ENCODE results near the gene CACNB2.

Gene CACNB2

GRCh38 chr10:18140149-18140956 lies at the start of gene CACNB2:
CACNB2 (plus strand) TSS chr10:18140424.
- Mint-ChIP-seq H3K9me3 (no peaks in the 10 kb centered on the region), H3K27ac (no peak within 1 kb of the TSS), H3K36me3 (no peaks in the 10 kb centered on the region), H3K4me1 (no peaks in the 10 kb centered on the region), H3K4me3 (no peak within 1 kb of the TSS)
- DNase-seq (ENCODE audit: low spot score in 2 of 2) (no peak), ATAC-seq (no peak)

- no peak overlapping the region for H3K27ac Mint-ChIP-seq
- H3K36me3 Mint-ChIP-seq: no peaks in the 10 kb centered on the region
- no peak for ATAC-seq
- no peaks in the 10 kb centered on the region for H3K4me1 Mint-ChIP-seq
- H3K9me3 Mint-ChIP-seq: peaks cover 4% of the 10 kb centered on the region
- no peak overlapping the region for H3K4me3 Mint-ChIP-seq
- no peak for DNase-seq (ENCODE audit: low spot score in 2 of 2)
Measured at GRCh38 chr10:18094332-18094731, 45.9 kb upstream of the CACNB2 start.

GRCh38 chr10:18094793-18095192 lies 45.4 kb upstream of the CACNB2 start:
- DNase-seq (ENCODE audit: low spot score in 2 of 2) (no peak), ATAC-seq (no peak)
- Mint-ChIP-seq H3K4me1 (no peaks in the 10 kb centered on the region), H3K4me3 (no peak overlapping the region), H3K36me3 (no peaks in the 10 kb centered on the region), H3K27ac (no peak overlapping the region), H3K9me3 (peaks cover 4% of the 10 kb centered on the region)

- no peak overlapping the region for H3K27ac Mint-ChIP-seq
- H3K4me3 Mint-ChIP-seq: no peak overlapping the region
- DNase-seq (ENCODE audit: low spot score in 2 of 2): no peak
- no peak for ATAC-seq
- no peaks in the 10 kb centered on the region for H3K4me1 Mint-ChIP-seq
- no peaks in the 10 kb centered on the region for H3K9me3 Mint-ChIP-seq
- no peaks in the 10 kb centered on the region for H3K36me3 Mint-ChIP-seq
Measured at GRCh38 chr10:18097524-18097923, 42.7 kb upstream of the CACNB2 start.

- no peaks in the 10 kb centered on the region for H3K9me3 Mint-ChIP-seq
- no peaks in the 10 kb centered on the region for H3K36me3 Mint-ChIP-seq
- H3K27ac Mint-ChIP-seq: no peak overlapping the region
- H3K4me3 Mint-ChIP-seq: no peak overlapping the region
- ATAC-seq (no peak), DNase-seq (ENCODE audit: low spot score in 2 of 2) (no peak)
- H3K4me1 Mint-ChIP-seq: no peaks in the 10 kb centered on the region
Measured at GRCh38 chr10:18098201-18098600, 42.0 kb upstream of the CACNB2 start.

GRCh38 chr10:18099415-18099814 lies 40.8 kb upstream of the CACNB2 start:
- no peaks in the 10 kb centered on the region for H3K36me3 Mint-ChIP-seq
- DNase-seq (ENCODE audit: low spot score in 2 of 2): no peak

GRCh38 chr10:18100669-18101068 lies 39.6 kb upstream of the CACNB2 start:
- DNase-seq (ENCODE audit: low spot score in 2 of 2) (no peak), ATAC-seq (no peak)
- H3K9me3 Mint-ChIP-seq: no peaks in the 10 kb centered on the region
- no peaks in the 10 kb centered on the region for H3K4me1 Mint-ChIP-seq
- H3K4me3 Mint-ChIP-seq: no peak overlapping the region
- no peak overlapping the region for H3K27ac Mint-ChIP-seq
- no peaks in the 10 kb centered on the region for H3K36me3 Mint-ChIP-seq

More at GRCh38 chr10:18099415-18099814, 40.8 kb upstream of the CACNB2 start:
- Mint-ChIP-seq H3K4me1 (no peaks in the 10 kb centered on the region), H3K9me3 (no peaks in the 10 kb centered on the region), H3K4me3 (no peak overlapping the region), H3K27ac (no peak overlapping the region)
- no peak for ATAC-seq

GRCh38 chr10:18102404-18102803 lies 37.8 kb upstream of the CACNB2 start:
- H3K9me3 Mint-ChIP-seq: no peaks in the 10 kb centered on the region
- H3K36me3 Mint-ChIP-seq: no peaks in the 10 kb centered on the region
- DNase-seq (ENCODE audit: low spot score in 2 of 2) (no peak), ATAC-seq (no peak)
- H3K27ac Mint-ChIP-seq: no peak overlapping the region
- H3K4me3 Mint-ChIP-seq: no peak overlapping the region
- no peaks in the 10 kb centered on the region for H3K4me1 Mint-ChIP-seq

- ATAC-seq (no peak), DNase-seq (ENCODE audit: low spot score in 2 of 2) (peak in 1 of 2 donors; percentile 56)
- H3K36me3 Mint-ChIP-seq: no peaks in the 10 kb centered on the region
- H3K9me3 Mint-ChIP-seq: no peaks in the 10 kb centered on the region
- no peaks in the 10 kb centered on the region for H3K4me1 Mint-ChIP-seq
- no peak overlapping the region for H3K27ac Mint-ChIP-seq
- no peak overlapping the region for H3K4me3 Mint-ChIP-seq
Measured at GRCh38 chr10:18104223-18104872, 35.9 kb upstream of the CACNB2 start.

GRCh38 chr10:18109341-18109870 lies 30.8 kb upstream of the CACNB2 start:
- Mint-ChIP-seq H3K4me1 (no peaks in the 10 kb centered on the region), H3K9me3 (no peaks in the 10 kb centered on the region), H3K27ac (no peak overlapping the region), H3K36me3 (no peaks in the 10 kb centered on the region), H3K4me3 (no peak overlapping the region)
- DNase-seq (ENCODE audit: low spot score in 2 of 2) (no peak), ATAC-seq (no peak)

GRCh38 chr10:18113881-18114280 lies 26.3 kb upstream of the CACNB2 start:
- Mint-ChIP-seq H3K27ac (no peak overlapping the region), H3K9me3 (no peaks in the 10 kb centered on the region)
- no peak for DNase-seq (ENCODE audit: low spot score in 2 of 2)

GRCh38 chr10:18117276-18117675 lies 22.9 kb upstream of the CACNB2 start:
- no peak overlapping the region for H3K4me3 Mint-ChIP-seq
- ATAC-seq (no peak), DNase-seq (ENCODE audit: low spot score in 2 of 2) (no peak)
- H3K9me3 Mint-ChIP-seq: no peaks in the 10 kb centered on the region
- H3K36me3 Mint-ChIP-seq: no peaks in the 10 kb centered on the region
- H3K27ac Mint-ChIP-seq: no peak overlapping the region
- H3K4me1 Mint-ChIP-seq: no peaks in the 10 kb centered on the region

More at GRCh38 chr10:18113881-18114280, 26.3 kb upstream of the CACNB2 start:
- Mint-ChIP-seq H3K4me1 (no peaks in the 10 kb centered on the region), H3K36me3 (no peaks in the 10 kb centered on the region), H3K4me3 (no peak overlapping the region)
- no peak for ATAC-seq

- no peak overlapping the region for H3K27ac Mint-ChIP-seq
Measured at GRCh38 chr10:18122753-18123152, 17.5 kb upstream of the CACNB2 start.

GRCh38 chr10:18133046-18133445 lies 7.2 kb upstream of the CACNB2 start:
- Mint-ChIP-seq H3K27ac (no peak overlapping the region), H3K9me3 (no peaks in the 10 kb centered on the region), H3K36me3 (no peaks in the 10 kb centered on the region), H3K4me3 (no peak overlapping the region), H3K4me1 (no peaks in the 10 kb centered on the region)
- ATAC-seq: no peak
- no peak for DNase-seq (ENCODE audit: low spot score in 2 of 2)

More at GRCh38 chr10:18122753-18123152, 17.5 kb upstream of the CACNB2 start:
- no peak for ATAC-seq
- Mint-ChIP-seq H3K9me3 (peaks cover 5% of the 10 kb centered on the region), H3K4me1 (no peaks in the 10 kb centered on the region), H3K4me3 (no peak overlapping the region), H3K36me3 (no peaks in the 10 kb centered on the region)
- DNase-seq (ENCODE audit: low spot score in 2 of 2): no peak

GRCh38 chr10:18134509-18134908 lies 5.7 kb upstream of the CACNB2 start:
- Mint-ChIP-seq H3K4me3 (no peak overlapping the region), H3K9me3 (no peaks in the 10 kb centered on the region), H3K27ac (no peak overlapping the region), H3K36me3 (no peaks in the 10 kb centered on the region), H3K4me1 (no peaks in the 10 kb centered on the region)
- no peak for DNase-seq (ENCODE audit: low spot score in 2 of 2)
- no peak for ATAC-seq

- H3K27ac Mint-ChIP-seq: no peak overlapping the region
- H3K4me1 Mint-ChIP-seq: no peaks in the 10 kb centered on the region
- ATAC-seq (no peak), DNase-seq (ENCODE audit: low spot score in 2 of 2) (no peak)
- H3K36me3 Mint-ChIP-seq: no peaks in the 10 kb centered on the region
- no peaks in the 10 kb centered on the region for H3K9me3 Mint-ChIP-seq
- no peak overlapping the region for H3K4me3 Mint-ChIP-seq
Measured at GRCh38 chr10:18134921-18135320, 5.3 kb upstream of the CACNB2 start.

Data from stimulated activated effector memory CD8-positive, alpha-beta T cell treated with anti-CD3 and anti-CD28 coated beads, Interleukin-12 subunit alpha, Interleukin-12 subunit beta, amount 100 ng/mL, for 72 hours (primary cell).